ENCODE measurements around the gene DUS4L.

GRCh38 chr7:107613948-107614347 lies 50.2 kb downstream of the DUS4L start:
- TF ChIP-seq POLR2AphosphoS5 (IDR thresholded peaks at IDR 0.05) (no peak), EP300 (IDR thresholded peaks at IDR 0.05) (no peak)
- TF ChIP-seq, protein P1, sequence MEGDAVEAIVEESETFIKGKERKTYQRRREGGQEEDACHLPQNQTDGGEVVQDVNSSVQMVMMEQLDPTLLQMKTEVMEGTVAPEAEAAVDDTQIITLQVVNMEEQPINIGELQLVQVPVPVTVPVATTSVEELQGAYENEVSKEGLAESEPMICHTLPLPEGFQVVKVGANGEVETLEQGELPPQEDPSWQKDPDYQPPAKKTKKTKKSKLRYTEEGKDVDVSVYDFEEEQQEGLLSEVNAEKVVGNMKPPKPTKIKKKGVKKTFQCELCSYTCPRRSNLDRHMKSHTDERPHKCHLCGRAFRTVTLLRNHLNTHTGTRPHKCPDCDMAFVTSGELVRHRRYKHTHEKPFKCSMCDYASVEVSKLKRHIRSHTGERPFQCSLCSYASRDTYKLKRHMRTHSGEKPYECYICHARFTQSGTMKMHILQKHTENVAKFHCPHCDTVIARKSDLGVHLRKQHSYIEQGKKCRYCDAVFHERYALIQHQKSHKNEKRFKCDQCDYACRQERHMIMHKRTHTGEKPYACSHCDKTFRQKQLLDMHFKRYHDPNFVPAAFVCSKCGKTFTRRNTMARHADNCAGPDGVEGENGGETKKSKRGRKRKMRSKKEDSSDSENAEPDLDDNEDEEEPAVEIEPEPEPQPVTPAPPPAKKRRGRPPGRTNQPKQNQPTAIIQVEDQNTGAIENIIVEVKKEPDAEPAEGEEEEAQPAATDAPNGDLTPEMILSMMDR (IDR thresholded peaks at IDR 0.05) = no peak

All from sigmoid colon (tissue), 4 donors.